Fibroblast of villous mesenchyme (primary cell): Measurements from ENCODE around the gene XIRP2. TPM values are rescaled to one million over a fixed set of nuclear protein-coding genes. Genes with fewer than 3 reads are reported as not detected.
"Not testable (repeated sequence)": the region's sequence is repeated elsewhere in the genome, so short reads cannot be mapped to it uniquely, and the experiment has no call there.

ENCODE experiments used
- DNase-seq: peaks from one replicate; pipeline ENCODE4 v3.0.0-alpha.2; 2010; ENCODE audit warnings: low read depth
- H3K4me3 ChIP-seq: 2 replicates; pipeline ENCODE4 v1.5.1; 2011; ENCODE audit warnings: low read depth, mild to moderate bottlenecking, low read length
- CTCF ChIP-seq: IDR thresholded peaks from 2 replicates; pipeline ENCODE4 v1.5.1; 2012; ENCODE audit warnings: low read depth, mild to moderate bottlenecking, low read length; ENCODE audit not compliant: insufficient read depth
- total RNA-seq: library from RNA; depleted of rRNA; stranded (reverse); fragments of >200 nt; gene quantifications from 2 replicates; pipeline ENCODE4 v1.2.3, GENCODE V29; 2012

The XIRP2 gene
- total RNA-seq, 1 donor = under 0.01 TPM

GRCh38 chr2:167264380-167264779 lies 376.1 kb downstream of the XIRP2 start:
- no peak for DNase-seq
- TF ChIP-seq CTCF = peak; percentile 11
- H3K4me3 ChIP-seq = no peak overlapping the region

- DNase-seq = no peak
- no peak overlapping the region for H3K4me3 ChIP-seq
- TF ChIP-seq CTCF = no peak
Observed at GRCh38 chr2:167265004-167265403, 376.7 kb downstream of the XIRP2 start.

GRCh38 chr2:167265722-167266121 lies 377.4 kb downstream of the XIRP2 start:
- TF ChIP-seq CTCF = no peak
- DNase-seq = no peak
- H3K4me3 ChIP-seq = no peak overlapping the region

- not testable (repeated sequence) for DNase-seq, H3K4me3 ChIP-seq
Observed at GRCh38 chr2:167268245-167268644, 380.0 kb downstream of the XIRP2 start.

GRCh38 chr2:167271932-167272331 lies 383.7 kb downstream of the XIRP2 start:
- H3K4me3 ChIP-seq = no peak overlapping the region
- no peak for DNase-seq
- TF ChIP-seq CTCF = no peak

- DNase-seq = no peak
- TF ChIP-seq CTCF = no peak
- no peak overlapping the region for H3K4me3 ChIP-seq
Observed at GRCh38 chr2:167275046-167275445, 386.8 kb downstream of the XIRP2 start.

- no peak for TF ChIP-seq CTCF
- no peak for DNase-seq
- no peak overlapping the region for H3K4me3 ChIP-seq
Observed at GRCh38 chr2:167279810-167280209, 391.5 kb downstream of the XIRP2 start.
